ENCODE measurements around the gene TTLL6.

TTLL6 gene

DNA sequence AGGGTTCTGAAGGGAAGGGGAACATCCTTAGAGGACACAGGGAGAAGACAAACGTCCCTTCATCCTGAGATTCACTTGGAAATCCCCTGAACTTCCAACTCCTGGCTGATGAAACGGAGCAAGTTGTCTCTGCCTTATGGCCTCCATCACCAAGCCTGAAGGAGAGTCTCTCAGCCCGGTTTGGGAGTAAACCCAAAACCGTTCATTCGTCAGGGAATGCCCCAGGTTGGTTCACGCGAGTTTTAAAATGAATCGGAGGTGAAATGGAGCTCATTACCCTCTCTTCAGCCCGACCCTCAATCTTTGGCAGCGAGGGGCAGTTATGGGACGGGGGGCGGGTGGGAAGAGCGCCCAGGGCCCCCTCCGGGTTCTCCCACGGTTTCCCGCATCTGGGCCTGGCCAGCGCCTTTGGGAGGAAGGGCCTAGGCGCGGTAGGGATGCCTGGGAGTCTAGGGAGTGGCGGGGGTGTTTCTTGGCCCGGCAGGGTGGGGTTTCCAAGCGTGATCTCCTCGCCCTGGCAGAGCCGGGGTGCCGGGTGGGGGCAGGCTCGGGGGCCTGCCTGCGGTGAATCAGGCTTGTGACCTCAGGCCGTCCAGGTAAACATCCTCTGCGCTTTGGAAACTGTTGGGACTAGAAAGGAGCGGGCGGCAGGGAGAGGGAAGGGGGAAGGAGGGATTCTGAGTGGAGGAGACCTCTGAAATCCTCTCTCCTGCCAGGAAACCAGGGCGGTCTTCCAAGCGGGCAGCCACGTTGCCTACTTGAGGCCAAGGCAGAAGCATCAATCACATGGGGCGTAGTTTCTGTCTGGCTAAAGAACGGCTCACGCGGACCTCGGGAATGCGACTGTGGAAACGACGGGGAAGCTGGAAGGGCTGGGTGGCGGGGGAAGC lies 64.4 kb downstream of the TTLL6 start:
- no peak overlapping the region for H3K27ac ChIP-seq (ENCODE audit: low read depth, low read length)
- H3K9me2 ChIP-seq (replicated peaks; ENCODE audit: control insufficient read depth, low read length), result no peaks in the 10 kb centered on the region
- no peaks in the 10 kb centered on the region for H3F3A ChIP-seq (ENCODE audit: control insufficient read depth, insufficient read depth)
- H3K4me1 ChIP-seq (ENCODE audit: control insufficient read depth, low read length), result no peaks in the 10 kb centered on the region
- no peaks in the 10 kb centered on the region for H4K20me1 ChIP-seq (ENCODE audit: control insufficient read depth, insufficient read depth, low read depth, low read length)
- no peak overlapping the region for H3K4me2 ChIP-seq (ENCODE audit: low read length)
- H3K36me3 ChIP-seq (ENCODE audit: control insufficient read depth, low read length), result no peaks in the 10 kb centered on the region
- no peak overlapping the region for H3K4me3 ChIP-seq (ENCODE audit: low read length)
- H3K9me3 ChIP-seq (ENCODE audit: control insufficient read depth, insufficient read depth, low read length), result no peaks in the 10 kb centered on the region
- TF ChIP-seq, protein P1, sequence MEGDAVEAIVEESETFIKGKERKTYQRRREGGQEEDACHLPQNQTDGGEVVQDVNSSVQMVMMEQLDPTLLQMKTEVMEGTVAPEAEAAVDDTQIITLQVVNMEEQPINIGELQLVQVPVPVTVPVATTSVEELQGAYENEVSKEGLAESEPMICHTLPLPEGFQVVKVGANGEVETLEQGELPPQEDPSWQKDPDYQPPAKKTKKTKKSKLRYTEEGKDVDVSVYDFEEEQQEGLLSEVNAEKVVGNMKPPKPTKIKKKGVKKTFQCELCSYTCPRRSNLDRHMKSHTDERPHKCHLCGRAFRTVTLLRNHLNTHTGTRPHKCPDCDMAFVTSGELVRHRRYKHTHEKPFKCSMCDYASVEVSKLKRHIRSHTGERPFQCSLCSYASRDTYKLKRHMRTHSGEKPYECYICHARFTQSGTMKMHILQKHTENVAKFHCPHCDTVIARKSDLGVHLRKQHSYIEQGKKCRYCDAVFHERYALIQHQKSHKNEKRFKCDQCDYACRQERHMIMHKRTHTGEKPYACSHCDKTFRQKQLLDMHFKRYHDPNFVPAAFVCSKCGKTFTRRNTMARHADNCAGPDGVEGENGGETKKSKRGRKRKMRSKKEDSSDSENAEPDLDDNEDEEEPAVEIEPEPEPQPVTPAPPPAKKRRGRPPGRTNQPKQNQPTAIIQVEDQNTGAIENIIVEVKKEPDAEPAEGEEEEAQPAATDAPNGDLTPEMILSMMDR (IDR thresholded peaks at IDR 0.05; ENCODE audit: low read depth, low read length, poor library complexity, severe bottlenecking), result no peak
- TF ChIP-seq EZH2phosphoT487 (IDR thresholded peaks at IDR 0.05; ENCODE audit: borderline replicate concordance, low read length), result no peak
- peaks cover 68% of the 10 kb centered on the region for H3K27me3 ChIP-seq (ENCODE audit: control insufficient read depth, low read length)
- H3K79me2 ChIP-seq (ENCODE audit: control insufficient read depth, low read length), result no peaks in the 10 kb centered on the region

DNA sequence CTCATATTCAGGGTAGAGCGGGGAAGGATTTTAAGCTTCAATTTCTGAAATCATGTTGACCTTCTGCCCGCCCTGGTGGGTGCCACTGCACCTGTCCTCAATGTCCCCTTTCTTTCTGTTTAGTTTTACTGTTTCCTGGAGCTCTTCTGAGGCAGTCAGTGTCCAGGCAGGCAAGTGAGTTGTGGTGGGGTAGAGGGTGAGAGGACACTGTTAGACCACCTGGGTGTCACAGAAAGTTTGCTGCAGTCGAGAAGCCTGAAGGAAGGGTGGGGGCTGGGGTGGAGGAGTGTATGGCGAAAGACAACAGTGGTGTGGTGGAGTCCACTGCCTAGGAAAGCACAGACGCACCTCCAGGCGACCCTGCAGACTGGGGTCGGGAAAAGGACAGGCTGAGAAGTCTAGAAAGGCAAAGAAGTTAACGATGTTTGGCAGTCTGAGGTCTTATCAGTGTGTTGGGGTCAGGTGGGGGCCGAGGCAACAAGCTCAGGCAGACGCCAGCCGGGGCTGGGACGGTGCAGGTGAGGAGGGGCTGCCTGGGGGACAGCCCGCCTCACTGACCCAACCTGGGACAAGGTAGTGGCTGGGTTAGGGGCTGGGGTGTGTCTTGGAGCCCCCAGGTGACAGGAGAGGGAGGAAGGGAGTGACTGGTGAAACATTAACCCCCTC lies 65.2 kb downstream of the TTLL6 start:
- Histone ChIP-seq H3K79me2 (ENCODE audit: control insufficient read depth, low read length) (no peaks in the 10 kb centered on the region), H3K4me1 (ENCODE audit: control insufficient read depth, low read length) (no peaks in the 10 kb centered on the region), H3K9me2 (replicated peaks; ENCODE audit: control insufficient read depth, low read length) (no peaks in the 10 kb centered on the region), H4K20me1 (ENCODE audit: control insufficient read depth, insufficient read depth, low read depth, low read length) (no peaks in the 10 kb centered on the region), H3K27me3 (ENCODE audit: control insufficient read depth, low read length) (peaks cover 67% of the 10 kb centered on the region), H3F3A (ENCODE audit: control insufficient read depth, insufficient read depth) (no peaks in the 10 kb centered on the region), H3K36me3 (ENCODE audit: control insufficient read depth, low read length) (no peaks in the 10 kb centered on the region), H3K4me2 (ENCODE audit: low read length) (no peak overlapping the region), H3K9me3 (ENCODE audit: control insufficient read depth, insufficient read depth, low read length) (no peaks in the 10 kb centered on the region), H3K27ac (ENCODE audit: low read depth, low read length) (no peak overlapping the region), H3K4me3 (ENCODE audit: low read length) (no peak overlapping the region)
- TF ChIP-seq, protein P1 (IDR thresholded peaks at IDR 0.05; ENCODE audit: low read depth, low read length, poor library complexity, severe bottlenecking), result no peak
- no peak for TF ChIP-seq EZH2phosphoT487 (IDR thresholded peaks at IDR 0.05; ENCODE audit: borderline replicate concordance, low read length)

DNA sequence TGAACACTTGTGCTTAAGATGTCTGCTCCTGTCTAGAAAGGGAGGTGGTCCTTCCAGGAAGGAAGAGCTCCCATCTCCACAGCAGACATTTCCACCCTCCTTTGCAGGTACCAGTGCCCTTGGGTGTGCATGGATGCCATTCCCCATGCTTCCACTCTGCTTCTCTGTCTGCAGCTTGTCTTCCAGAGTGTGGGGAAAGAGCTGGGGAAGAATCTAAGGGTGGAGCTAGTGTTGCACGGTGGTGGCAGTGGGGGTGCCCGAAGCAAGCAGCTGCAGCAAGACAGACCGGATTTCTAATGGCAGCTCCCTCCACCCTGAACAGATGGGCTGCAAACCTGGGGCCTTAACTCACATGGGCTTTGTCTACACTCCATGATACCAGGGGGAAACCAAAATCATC lies 65.9 kb downstream of the TTLL6 start:
- no peaks in the 10 kb centered on the region for H3K79me2 ChIP-seq (ENCODE audit: control insufficient read depth, low read length)
- H3K9me2 ChIP-seq (replicated peaks; ENCODE audit: control insufficient read depth, low read length), result no peaks in the 10 kb centered on the region
- TF ChIP-seq EZH2phosphoT487 (IDR thresholded peaks at IDR 0.05; ENCODE audit: borderline replicate concordance, low read length), result no peak
- TF ChIP-seq, protein P1 (IDR thresholded peaks at IDR 0.05; ENCODE audit: low read depth, low read length, poor library complexity, severe bottlenecking), result no peak
- H3F3A ChIP-seq (ENCODE audit: control insufficient read depth, insufficient read depth), result no peaks in the 10 kb centered on the region
- peaks cover 71% of the 10 kb centered on the region for H3K27me3 ChIP-seq (ENCODE audit: control insufficient read depth, low read length)
- H3K36me3 ChIP-seq (ENCODE audit: control insufficient read depth, low read length), result no peaks in the 10 kb centered on the region
- no peaks in the 10 kb centered on the region for H3K4me1 ChIP-seq (ENCODE audit: control insufficient read depth, low read length)
- H3K4me3 ChIP-seq (ENCODE audit: low read length), result no peak overlapping the region
- no peaks in the 10 kb centered on the region for H4K20me1 ChIP-seq (ENCODE audit: control insufficient read depth, insufficient read depth, low read depth, low read length)
- no peak overlapping the region for H3K27ac ChIP-seq (ENCODE audit: low read depth, low read length)
- no peak overlapping the region for H3K4me2 ChIP-seq (ENCODE audit: low read length)
- no peaks in the 10 kb centered on the region for H3K9me3 ChIP-seq (ENCODE audit: control insufficient read depth, insufficient read depth, low read length)

Data from DOHH2 (cell line).